Heart left ventricle (tissue), 16 donors: ENCODE results near the gene ITSN1. TPM values are rescaled to one million over a fixed set of nuclear protein-coding genes. Genes with fewer than 3 reads are reported as not detected.

Experiments used
- ATAC-seq, 4 donors: fragments of 200-7000 bp; cut with Tn5 transposase; one replicate each; pipeline ENCODE4 v1.9.1; 2020 to 2022; ENCODE audit warnings: moderate library complexity in 4 of 4, mild to moderate bottlenecking in 3 of 4, moderate number of reproducible peaks in 1 of 4
- DNase-seq, 5 donors: peaks; one replicate each; pipeline ENCODE4 v3.0.0-alpha.2; 2020
- H3K27ac ChIP-seq, 12 donors: fragments of 200-600 bp; sonication (generic) in 4 of 12; one replicate each; pipeline versions ENCODE4 v1.5.0 to v1.8.0; 2016 to 2022; ENCODE audit warnings: mild to moderate bottlenecking in 2 of 12
- H3K27me3 ChIP-seq, 9 donors: fragments of 200-600 bp; sonication (generic) in 2 of 9; one replicate each; pipeline versions ENCODE4 v1.5.1 to v1.8.0; 2016 to 2022; ENCODE audit warnings: mild to moderate bottlenecking in 3 of 9
- H3K36me3 ChIP-seq, 9 donors: fragments of 200-600 bp; sonication (generic) in 2 of 9; one replicate each; pipeline versions ENCODE4 v1.5.0 to v1.8.0; 2018 to 2022; ENCODE audit warnings: mild to moderate bottlenecking in 2 of 9
- H3K4me1 ChIP-seq, 12 donors: fragments of 200-600 bp; sonication (generic) in 4 of 12; one replicate each; pipeline versions ENCODE4 v1.5.0 to v1.8.0; 2016 to 2022; ENCODE audit warnings: mild to moderate bottlenecking in 3 of 12
- H3K4me3 ChIP-seq, 12 donors: fragments of 200-600 bp; sonication (generic) in 4 of 12; one replicate each; pipeline versions ENCODE4 v1.5.0 to v1.8.0; 2017 to 2022; ENCODE audit warnings: mild to moderate bottlenecking in 9 of 12, moderate library complexity in 4 of 12
- H3K9me3 ChIP-seq, 12 donors: fragments of 200-600 bp; sonication (generic) in 4 of 12; one replicate each; pipeline versions ENCODE4 v1.5.0 to v1.8.0; 2016 to 2022; ENCODE audit warnings: mild to moderate bottlenecking in 1 of 12
- CTCF ChIP-seq, 12 donors: fragments of 200-600 bp; sonication (generic) in 4 of 12; IDR thresholded peaks; one replicate each; pipeline versions ENCODE4 v1.5.0 to v1.8.0; 2018 to 2022; ENCODE audit warnings: antibody characterized with exemption in 12 of 12, mild to moderate bottlenecking in 5 of 12
- POLR2A ChIP-seq, 2 donors: fragments of 450-650 bp; IDR thresholded peaks; one replicate each; pipeline ENCODE4 v1.6.1; 2017; ENCODE audit warnings: antibody characterized with exemption in 2 of 2, mild to moderate bottlenecking in 2 of 2, moderate library complexity in 2 of 2
- WGBS, 4 donors: extraction: QIAGEN DNeasy Blood & Tissue Kit in 2 of 4; methylation state at CpG; one replicate each; pipeline versions ENCODE4 v1.1.5 to v1.1.7; 2013 to 2018; 5-methylcytosine and 5-hydroxymethylcytosine counted together
- intact Hi-C, 10 donors: fragments of 100-400 bp; cut with DNase I; formaldehyde crosslinking; loops; one replicate each; pipeline versions ENCODE4 v1.11.1 to v1.14.2; 2022
- polyA plus RNA-seq, 2 donors: library from polyadenylated mRNA; stranded (reverse); fragments of 200-250 nt; gene quantifications; one replicate each; pipeline ENCODE4 v1.2.3, GENCODE V29; 2013
- total RNA-seq, 9 donors: library from RNA; depleted of rRNA in 2 of 9; stranded (reverse); fragments of >200 nt in 2 of 9; fragmentation: NEBNext Ultra II Directional in 3 of 9; extraction: Animal tissue kit (Norgen Biotek cat#: 25700) in 3 of 9; gene quantifications; one replicate each; pipeline versions ENCODE4 v1.1.0 to v1.2.4, GENCODE V29; 2016 to 2023
- donor health status: ischemic (EF 13 %, LVEDD 7.1; RV severe dilation, severe dysfunction).
- donor health status: healthy with polysubstance abuse.
- donor health status: DM: no; HTN: yes; CAD: no.
- donor health status: DM: no; HTN: no; CAD: no.
- donor health status: ischemic (EF 25% LVEDD 6.9; RV normal size, moderate dysfunction).
- donor health status: ischemic (EF 25% LVEDD 5.7; RV mildly dilated, moderate dysfunction).
- donor health status: healthy.
- donor health status: DM: yes; HTN: yes; CAD: no.
- donor health status: ischemic (EF 35%, LVEDD 5.7; RV mildly dilated, moderate dysfunction).
- donor health status: nonischemic (EF 11% LVEDD 7.7; RV severe dilation, severe dysfunction).
- donor health status: DM: yes; HTN: yes; CAD: no.
- donor health status: PGD.
- donor health status: ischemic (EF 29% LVEDD 5.4; RV normal size, mild dysfunction).
- donor health status: nonischemic (EF 23%, LVEDD 6.1; RV moderate dilation, normal function).

ITSN1 gene
- total and polyA plus RNA-seq, 11 donors, result 17.2 to 51.5 (median 34.0) TPM

- DNase-seq (no peak), ATAC-seq (no peak)
- TF ChIP-seq CTCF (IDR thresholded peaks at IDR 0.05), result no peak
- TF ChIP-seq POLR2A (IDR thresholded peaks at IDR 0.05), result no peak
- WGBS, 4 donors, result 58 to 71% (median 70%) methylated on average over 4 to 5 of the region's 5 CpGs
- no peaks in the 10 kb centered on the region for H3K9me3 ChIP-seq
- H3K27ac ChIP-seq, result no peak overlapping the region
- peaks cover 0 to 5% (median 0%) of the 10 kb centered on the region in 12 donors for H3K4me1 ChIP-seq
- H3K36me3 ChIP-seq, result peaks cover 0 to 97% (median 85%) of the 10 kb centered on the region in 9 donors
- no peaks in the 10 kb centered on the region for H3K27me3 ChIP-seq
- H3K4me3 ChIP-seq, result no peak overlapping the region
- intact Hi-C loops, result loop anchor here in 1 of 10 donors (10.0 kb wide), 1 partner anchor 721 kb away; no protein-coding TSS in a partner anchor
Observed at GRCh38 chr21:33904041-33904440, 261.7 kb downstream of the ITSN1 start.

- TF ChIP-seq CTCF (IDR thresholded peaks at IDR 0.05) (no peak), POLR2A (IDR thresholded peaks at IDR 0.05) (no peak)
- no peaks in the 10 kb centered on the region for H3K27me3 ChIP-seq
Observed at GRCh38 chr21:33908760-33909159, 266.5 kb downstream of the ITSN1 start.

GRCh38 chr21:33909756-33910155, 267.5 kb downstream of the ITSN1 start:
- Histone ChIP-seq H3K4me3 (no peak overlapping the region), H3K27me3 (no peaks in the 10 kb centered on the region), H3K27ac (peak overlapping the region in 1 of 12 donors; percentile 5), H3K4me1 (peaks cover 0 to 46% (median 19%) of the 10 kb centered on the region in 12 donors), H3K9me3 (no peaks in the 10 kb centered on the region), H3K36me3 (peaks cover 0 to 96% (median 88%) of the 10 kb centered on the region in 9 donors)
- TF ChIP-seq CTCF (IDR thresholded peaks at IDR 0.05), result no peak
- no peak for TF ChIP-seq POLR2A (IDR thresholded peaks at IDR 0.05)
- intact Hi-C loops, result loop anchor here in 2 of 10 donors (10.0 kb wide), 2 partner anchors 165 to 715 kb away; partner anchors contain the start of genes MRPS6 (in 1 of the 2) and SLC5A3 (in 1 of the 2)
- ATAC-seq (peak in 3 of 4 donors; percentile 44 to 61 (median 49)), DNase-seq (no peak)
- WGBS, 4 donors, result 54 to 66% (median 63%) methylated on average over 6 of the region's 6 CpGs

More at GRCh38 chr21:33908760-33909159, 266.5 kb downstream of the ITSN1 start:
- Histone ChIP-seq H3K9me3 (no peaks in the 10 kb centered on the region), H3K36me3 (peaks cover 0 to 100% (median 98%) of the 10 kb centered on the region in 9 donors), H3K27ac (no peak overlapping the region), H3K4me1 (peaks cover 0 to 40% (median 10%) of the 10 kb centered on the region in 12 donors), H3K4me3 (no peak overlapping the region)
- no peak for DNase-seq
- WGBS, 4 donors, result 78 to 94% (median 85%) methylated on average over 6 of the region's 6 CpGs
- ATAC-seq, result no peak
- intact Hi-C loops, result loop anchor here in 1 of 10 donors (10.0 kb wide), 1 partner anchor 716 kb away; no protein-coding TSS in a partner anchor

GRCh38 chr21:33914188-33914587, 271.9 kb downstream of the ITSN1 start:
- H3K27me3 ChIP-seq, result no peaks in the 10 kb centered on the region
- intact Hi-C loops, result loop anchor here in 1 of 10 donors (10.0 kb wide), 1 partner anchor 161 kb away; the partner anchor contains the start of genes MRPS6 and SLC5A3
- peak overlapping the region in 5 of 12 donors; percentile 90 to 99 (median 94) for H3K27ac ChIP-seq
- DNase-seq, result no peak
- WGBS, 4 donors, result 61 to 83% (median 75%) methylated on average over 5 of the region's 5 CpGs
- no peak for ATAC-seq
- peak overlapping the region in 10 of 12 donors; percentile 63 to 98 (median 91) for H3K4me3 ChIP-seq
- H3K9me3 ChIP-seq, result no peaks in the 10 kb centered on the region
- H3K4me1 ChIP-seq, result peaks cover 0 to 53% (median 25%) of the 10 kb centered on the region in 12 donors
- peaks cover 0 to 51% (median 43%) of the 10 kb centered on the region in 9 donors for H3K36me3 ChIP-seq
- no peak for TF ChIP-seq POLR2A (IDR thresholded peaks at IDR 0.05)
- TF ChIP-seq CTCF (IDR thresholded peaks at IDR 0.05), result no peak
